Lower leg skin (tissue), 4 donors: ENCODE measurements around the gene ZC3H4. TPM values are rescaled to one million over a fixed set of nuclear protein-coding genes. Genes with fewer than 3 reads are reported as not detected.
"Not testable (repeated sequence)": the region's sequence is repeated elsewhere in the genome, so short reads cannot be mapped to it uniquely, and the experiment has no call there.

Experiments used
- DNase-seq, 2 donors: peaks; one replicate each; pipeline ENCODE4 v3.0.0-alpha.2; 2019; ENCODE audit warnings: low spot score in 2 of 2
- H3K4me3 ChIP-seq: fragments of 200-600 bp; sonication (generic); 2 replicates; pipeline ENCODE4 v1.5.1; 2017; ENCODE audit warnings: mild to moderate bottlenecking, low read depth; ENCODE audit not compliant: poor library complexity, severe bottlenecking
- CTCF ChIP-seq, 3 donors: fragments of 450-650 bp; IDR thresholded peaks; one replicate each; pipeline ENCODE4 v1.5.1; 2016; ENCODE audit warnings: antibody characterized with exemption in 3 of 3, mild to moderate bottlenecking in 3 of 3, moderate library complexity in 2 of 3
- POLR2A ChIP-seq, 2 donors: fragments of 450-650 bp; IDR thresholded peaks; one replicate each; pipeline ENCODE4 v1.6.1; 2016 to 2017; ENCODE audit warnings: antibody characterized with exemption in 2 of 2, mild to moderate bottlenecking in 1 of 2, moderate library complexity in 1 of 2
- WGBS, 2 donors: methylation state at CpG; one replicate each; pipeline ENCODE4 v1.1.5; 2018; 5-methylcytosine and 5-hydroxymethylcytosine counted together
- intact Hi-C: fragments of 100-400 bp; cut with DNase I; formaldehyde crosslinking; loops from one replicate; pipeline ENCODE4 v1.15.0; 2023; ENCODE audit warnings: low total_unique reads
- total RNA-seq, 4 donors: library from RNA; depleted of rRNA; stranded (reverse); fragments of >200 nt; gene quantifications; one replicate each; pipeline ENCODE4 v1.1.0, GENCODE V29; 2016

ZC3H4 gene
- total RNA-seq, 4 donors from 2014 or later, result 21.8 to 29.5 (median 27.6) TPM

GRCh38 chr19:47141695-47142094, 28.1 kb upstream of the ZC3H4 start:
- H3K4me3 ChIP-seq, result no peak overlapping the region
- intact Hi-C loops, result no loop called here
- TF ChIP-seq POLR2A (IDR thresholded peaks at IDR 0.05), result no peak
- no peak for TF ChIP-seq CTCF (IDR thresholded peaks at IDR 0.05)
- no peak for DNase-seq

GRCh38 chr19:47141252-47141651, 27.7 kb upstream of the ZC3H4 start:
- DNase-seq, intact Hi-C loops: not testable (repeated sequence)
- 49 to 53% methylated on average over 7 of the region's 7 CpGs for WGBS, 2 donors

GRCh38 chr19:47135156-47135555, 21.6 kb upstream of the ZC3H4 start:
- intact Hi-C loops, result no loop called here
- TF ChIP-seq CTCF (IDR thresholded peaks at IDR 0.05) (no peak), POLR2A (IDR thresholded peaks at IDR 0.05) (no peak)
- 82 to 83% methylated on average over 3 of the region's 3 CpGs for WGBS, 2 donors

More at GRCh38 chr19:47141252-47141651, 27.7 kb upstream of the ZC3H4 start:
- H3K4me3 ChIP-seq, result not testable (repeated sequence)

GRCh38 chr19:47134545-47134944, 21.0 kb upstream of the ZC3H4 start:
- no peak overlapping the region for H3K4me3 ChIP-seq
- no peak for DNase-seq
- intact Hi-C loops, result no loop called here
- TF ChIP-seq CTCF (IDR thresholded peaks at IDR 0.05), result no peak
- no peak for TF ChIP-seq POLR2A (IDR thresholded peaks at IDR 0.05)
- whole genome bisulfite sequencing, 2 donors, result 70 to 77% methylated on average over 2 of the region's 2 CpGs

More at GRCh38 chr19:47135156-47135555, 21.6 kb upstream of the ZC3H4 start:
- no peak overlapping the region for H3K4me3 ChIP-seq
- no peak for DNase-seq

- WGBS, 2 donors, result 85 to 91% methylated on average over 11 of the region's 11 CpGs
- H3K4me3 ChIP-seq, result no peak overlapping the region
- TF ChIP-seq CTCF (IDR thresholded peaks at IDR 0.05) (no peak), POLR2A (IDR thresholded peaks at IDR 0.05) (no peak)
- DNase-seq, result no peak
- intact Hi-C loops, result no loop called here
Measured at GRCh38 chr19:47133021-47133471, 19.5 kb upstream of the ZC3H4 start.

GRCh38 chr19:47132194-47132852, 18.7 kb upstream of the ZC3H4 start:
- TF ChIP-seq CTCF (IDR thresholded peaks at IDR 0.05), result no peak
- TF ChIP-seq POLR2A (IDR thresholded peaks at IDR 0.05), result no peak
- H3K4me3 ChIP-seq, result no peak overlapping the region
- intact Hi-C loops, result no loop called here
- DNase-seq, result no peak
- 90 to 91% methylated on average over 7 of the region's 7 CpGs for WGBS, 2 donors
